GM18498 (cell line): ENCODE measurements around the gene FITM1.
"Not testable (repeated sequence)": the region's sequence is repeated elsewhere in the genome, so short reads cannot be mapped to it uniquely, and the experiment has no call there.

Experiments used
- ATAC-seq: cut with Tn5 transposase; IDR thresholded peaks from one replicate; pipeline ENCODE4 v1.9.1; 2021; ENCODE audit warnings: mild to moderate bottlenecking, moderate library complexity; ENCODE audit not compliant: unreplicated experiment

FITM1 gene

GRCh38 chr14:24098229-24098926 lies 32.1 kb upstream of the FITM1 start:
- ATAC-seq: no peak

GRCh38 chr14:24098927-24099813 lies 31.3 kb upstream of the FITM1 start:
- no peak for ATAC-seq

- ATAC-seq: no peak
Observed at GRCh38 chr14:24100197-24100981, 30.1 kb upstream of the FITM1 start.

- no peak for ATAC-seq
Observed at GRCh38 chr14:24100982-24101494, 29.4 kb upstream of the FITM1 start.

- ATAC-seq: no peak
Observed at GRCh38 chr14:24102357-24103048, 28.0 kb upstream of the FITM1 start.

GRCh38 chr14:24103451-24103850 lies 27.0 kb upstream of the FITM1 start:
- no peak for ATAC-seq

- not testable (repeated sequence) for ATAC-seq
Observed at GRCh38 chr14:24105609-24106239, 24.7 kb upstream of the FITM1 start.

GRCh38 chr14:24106672-24107271 lies 23.7 kb upstream of the FITM1 start:
- no peak for ATAC-seq

GRCh38 chr14:24108336-24108874 lies 22.1 kb upstream of the FITM1 start:
- ATAC-seq: peak; percentile 33

GRCh38 chr14:24110060-24110459 lies 20.4 kb upstream of the FITM1 start:
- no peak for ATAC-seq

GRCh38 chr14:24110523-24110922 lies 19.9 kb upstream of the FITM1 start:
- ATAC-seq: no peak

GRCh38 chr14:24113379-24113800 lies 17.1 kb upstream of the FITM1 start:
- ATAC-seq: no peak

- peak; percentile 31 for ATAC-seq
Observed at GRCh38 chr14:24113801-24114531, 16.5 kb upstream of the FITM1 start.

- peak; percentile 87 for ATAC-seq
Observed at GRCh38 chr14:24114532-24115421, 15.7 kb upstream of the FITM1 start, which contains the start of the genes DCAF11 and NRL. Gene DCAF11 (plus strand): TSS chr14:24114777. CDS start chr14:24115595, 818 bp downstream. Gene NRL (minus strand): TSS chr14:24114949. CDS start chr14:24082848, 32,101 bp downstream.

- ATAC-seq: no peak
Observed at GRCh38 chr14:24115422-24116127, 14.9 kb upstream of the FITM1 start.

GRCh38 chr14:24116128-24116814 lies 14.2 kb upstream of the FITM1 start:
- ATAC-seq: no peak
